ENCODE results near the gene TMC4. TPM values are rescaled to one million over a fixed set of nuclear protein-coding genes. Genes with fewer than 3 reads are reported as not detected.
"Not testable (repeated sequence)": the region's sequence is repeated elsewhere in the genome, so short reads cannot be mapped to it uniquely, and the experiment has no call there.

Gene TMC4
- total RNA-seq, 4 donors from 2014 or later, result 38.0 to 281 (median 232) TPM

- no peaks in the 10 kb centered on the region for H3K9me3 ChIP-seq
- H3K27ac ChIP-seq, result peak overlapping the region in 3 of 4 donors; percentile 99 to 100 (median 99)
- TF ChIP-seq POLR2A (IDR thresholded peaks at IDR 0.05), result no peak
- TF ChIP-seq CTCF (IDR thresholded peaks at IDR 0.05), result no peak
- peak overlapping the region in 1 of 4 donors; percentile 87 for H3K4me3 ChIP-seq
- DNase-seq, result no peak
- H3K27me3 ChIP-seq, result no peaks in the 10 kb centered on the region
- H3K4me1 ChIP-seq, result peaks cover 0 to 16% (median 4%) of the 10 kb centered on the region in 4 donors
- peaks cover 0 to 20% (median 0%) of the 10 kb centered on the region in 3 donors for H3K36me3 ChIP-seq
These were observed 13.4 kb upstream of the TMC4 start for GRCh38 chr19:54186351-54186750.

- Histone ChIP-seq H3K4me1 (peaks cover 0 to 10% (median 2%) of the 10 kb centered on the region in 4 donors), H3K9me3 (no peaks in the 10 kb centered on the region), H3K36me3 (peaks cover 0 to 36% (median 0%) of the 10 kb centered on the region in 3 donors), H3K27ac (no peak overlapping the region), H3K4me3 (no peak overlapping the region), H3K27me3 (no peaks in the 10 kb centered on the region)
- DNase-seq, result no peak
- no peak for TF ChIP-seq POLR2A (IDR thresholded peaks at IDR 0.05)
- TF ChIP-seq CTCF (IDR thresholded peaks at IDR 0.05), result no peak
These were observed 10.5 kb upstream of the TMC4 start for GRCh38 chr19:54183431-54183830.

GRCh38 chr19:54181894-54182293 is 8.9 kb upstream of the TMC4 start:
- not testable (repeated sequence) for DNase-seq, H3K27ac ChIP-seq, H3K4me3 ChIP-seq, H3K27me3 ChIP-seq, H3K4me1 ChIP-seq, H3K9me3 ChIP-seq
- H3K36me3 ChIP-seq, result peaks cover 0 to 49% (median 0%) of the 10 kb centered on the region in 3 donors

GRCh38 chr19:54180691-54181091 is 7.7 kb upstream of the TMC4 start:
- Histone ChIP-seq H3K4me3 (no peak overlapping the region), H3K27ac (no peak overlapping the region), H3K4me1 (no peaks in the 10 kb centered on the region), H3K9me3 (no peaks in the 10 kb centered on the region), H3K27me3 (no peaks in the 10 kb centered on the region), H3K36me3 (peaks cover 0 to 60% (median 0%) of the 10 kb centered on the region in 3 donors)
- DNase-seq, result no peak
- no peak for TF ChIP-seq CTCF (IDR thresholded peaks at IDR 0.05)
- TF ChIP-seq POLR2A (IDR thresholded peaks at IDR 0.05), result no peak

- DNase-seq, result peak in 2 of 3 donors; percentile 70 to 72
- TF ChIP-seq CTCF (IDR thresholded peaks at IDR 0.05), result peak in 4 of 6 experiments; percentile 18 to 67 (median 62)
- TF ChIP-seq POLR2A (IDR thresholded peaks at IDR 0.05), result no peak
- H3K9me3 ChIP-seq, result no peaks in the 10 kb centered on the region
- H3K36me3 ChIP-seq, result peaks cover 0 to 60% (median 0%) of the 10 kb centered on the region in 3 donors
- H3K27me3 ChIP-seq, result no peaks in the 10 kb centered on the region
- H3K4me3 ChIP-seq, result no peak overlapping the region
- no peak overlapping the region for H3K27ac ChIP-seq
- H3K4me1 ChIP-seq, result no peaks in the 10 kb centered on the region
These were observed 7.0 kb upstream of the TMC4 start for GRCh38 chr19:54179921-54180461.

- Histone ChIP-seq H3K27ac (no peak overlapping the region), H3K4me3 (no peak overlapping the region), H3K9me3 (no peaks in the 10 kb centered on the region), H3K27me3 (no peaks in the 10 kb centered on the region), H3K4me1 (no peaks in the 10 kb centered on the region), H3K36me3 (peaks cover 0 to 60% (median 0%) of the 10 kb centered on the region in 3 donors)
- TF ChIP-seq CTCF (IDR thresholded peaks at IDR 0.05) (no peak), POLR2A (IDR thresholded peaks at IDR 0.05) (no peak)
- DNase-seq, result no peak
These were observed 6.4 kb upstream of the TMC4 start for GRCh38 chr19:54179262-54179852.

Data from Peyer's patch (tissue), 4 donors.